ENCODE data around the gene THAP11. TPM values are rescaled to one million over a fixed set of nuclear protein-coding genes. Genes with fewer than 3 reads are reported as not detected.
A peak's percentile ranks its signal among the peaks of the same experiment; 100 is the strongest.

Gene THAP11
- total RNA-seq, 1 experiment from 2014 or later, result 37.2 TPM

DNA sequence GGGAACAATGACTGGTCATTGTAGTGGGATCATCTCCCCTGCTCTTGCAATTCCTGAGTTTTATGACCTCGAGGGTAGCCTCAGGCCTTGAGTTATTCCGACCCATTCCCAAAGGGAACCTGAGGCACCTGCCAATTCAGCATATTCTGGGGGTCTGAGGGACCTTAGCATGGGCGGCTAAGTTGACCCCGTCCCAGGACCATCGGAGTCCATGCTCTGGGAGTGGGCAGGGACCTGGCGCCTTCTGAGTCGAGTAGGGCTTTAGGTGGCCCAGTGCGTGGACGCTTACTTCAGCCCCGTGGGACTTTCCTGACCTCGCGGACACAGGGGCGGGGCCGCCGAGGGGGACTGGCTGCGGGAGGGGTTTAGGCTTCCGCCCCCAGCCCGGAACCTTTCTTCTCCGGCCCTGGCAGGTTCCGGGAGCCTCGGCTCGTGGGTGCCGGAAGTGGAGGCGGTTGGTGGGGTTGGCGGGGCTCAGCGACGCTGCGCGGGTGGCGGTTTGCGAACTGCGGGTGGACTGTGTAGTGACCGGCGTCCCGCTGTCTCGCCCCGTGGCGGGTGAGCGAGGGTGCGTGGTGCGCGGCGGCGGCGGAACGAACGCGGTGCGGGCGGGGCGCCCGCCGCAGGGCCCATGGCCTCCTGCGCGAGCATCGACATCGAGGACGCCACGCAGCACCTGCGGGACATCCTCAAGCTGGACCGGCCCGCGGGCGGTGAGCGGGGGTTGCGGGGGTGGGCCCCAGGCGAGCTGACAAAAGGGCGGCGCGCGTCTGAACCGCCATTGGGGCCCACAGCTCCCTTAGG is 30.7 kb downstream of the THAP11 start, which contains the start of gene EDC4:
Gene EDC4, plus strand, starts transcription at position 422 of the 804 bp plus-strand sequence. Its CDS starts 210 bp downstream, at position 632.
- peak; percentile 78 for DNase-seq
- peaks cover 21% of the 10 kb centered on the region for H3K36me3 ChIP-seq
- no peaks in the 10 kb centered on the region for H3K27me3 ChIP-seq

DNA sequence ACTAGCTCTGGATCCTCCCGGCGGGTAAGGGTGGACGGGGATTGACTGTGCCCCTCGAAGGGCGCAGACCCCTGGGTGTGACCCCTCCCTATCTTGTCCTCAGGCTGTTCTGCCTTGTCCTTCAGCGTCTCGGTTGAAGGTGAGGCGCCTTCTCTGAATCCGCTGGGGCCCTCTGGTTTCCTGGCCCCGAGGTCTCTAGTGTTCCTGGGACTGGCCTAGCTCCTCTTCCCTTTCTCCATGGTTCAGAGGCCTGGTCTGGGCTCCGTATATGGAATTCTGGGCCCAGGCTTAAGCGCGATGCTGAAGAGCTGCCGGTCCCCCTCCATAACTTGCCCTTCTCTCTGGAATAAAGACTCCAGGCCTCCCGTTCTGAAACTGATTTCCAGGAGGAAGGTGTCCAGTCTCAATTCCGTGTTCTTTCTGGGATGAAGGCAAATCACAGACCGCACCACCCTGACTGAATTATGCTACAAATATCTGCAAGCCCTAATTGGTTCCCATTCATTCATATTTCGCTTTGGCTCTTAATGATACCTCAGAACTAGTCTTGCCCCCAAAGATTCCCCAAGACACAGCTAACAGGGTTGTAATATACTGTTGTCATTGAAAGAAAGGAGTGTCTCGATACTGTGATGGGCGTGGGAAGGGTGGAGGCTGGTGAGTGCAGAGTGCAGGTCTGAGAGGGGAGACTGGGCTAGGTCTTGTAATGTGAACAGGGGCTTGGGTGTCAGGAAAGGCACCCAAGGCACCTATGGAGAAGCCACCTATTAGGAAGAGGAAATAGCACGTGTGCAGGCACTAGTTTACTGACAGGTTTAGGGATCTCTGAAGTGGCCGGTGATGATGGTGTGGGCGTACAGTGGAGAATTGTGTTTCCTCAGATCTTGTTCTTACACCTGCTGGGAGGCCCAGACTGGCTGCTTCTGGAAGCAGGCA is 31.6 kb downstream of the THAP11 start:
- no peak for DNase-seq
- Histone ChIP-seq H3K4me3 (peak overlapping the region; percentile 74), H3K36me3 (peaks cover 17% of the 10 kb centered on the region), H3K27me3 (no peaks in the 10 kb centered on the region), H3K9me3 (no peaks in the 10 kb centered on the region)

More for the DNA sequence above, 30.7 kb downstream of the THAP11 start, which contains the start of gene EDC4:
- Histone ChIP-seq H3K9me3 (no peaks in the 10 kb centered on the region), H3K4me3 (peak within 1 kb of the TSS; percentile 74)

DNA sequence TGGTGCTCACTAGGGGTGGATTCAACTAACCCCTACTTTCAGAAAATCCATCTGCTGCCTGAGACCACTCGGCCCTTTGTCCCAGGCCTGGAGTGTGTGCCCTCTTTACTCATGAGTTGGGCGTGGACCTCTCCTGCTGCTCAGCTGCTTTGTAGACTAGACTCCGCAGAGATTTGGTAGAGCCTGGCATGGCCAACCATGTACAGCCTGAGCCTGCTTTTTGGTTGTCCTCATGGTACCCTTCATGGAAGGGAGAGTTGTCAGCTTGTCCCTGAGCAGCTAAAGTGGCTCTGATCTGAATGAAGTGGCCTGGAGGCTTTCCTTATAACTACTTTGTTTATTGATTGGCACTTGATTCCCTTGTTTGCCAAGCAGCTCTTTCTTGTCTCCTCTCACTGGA is 32.3 kb downstream of the THAP11 start:
- H3K4me3 ChIP-seq, result peak overlapping the region; percentile 74
- H3K9me3 ChIP-seq, result no peaks in the 10 kb centered on the region
- no peaks in the 10 kb centered on the region for H3K27me3 ChIP-seq
- peaks cover 14% of the 10 kb centered on the region for H3K36me3 ChIP-seq
- no peak for DNase-seq

DNA sequence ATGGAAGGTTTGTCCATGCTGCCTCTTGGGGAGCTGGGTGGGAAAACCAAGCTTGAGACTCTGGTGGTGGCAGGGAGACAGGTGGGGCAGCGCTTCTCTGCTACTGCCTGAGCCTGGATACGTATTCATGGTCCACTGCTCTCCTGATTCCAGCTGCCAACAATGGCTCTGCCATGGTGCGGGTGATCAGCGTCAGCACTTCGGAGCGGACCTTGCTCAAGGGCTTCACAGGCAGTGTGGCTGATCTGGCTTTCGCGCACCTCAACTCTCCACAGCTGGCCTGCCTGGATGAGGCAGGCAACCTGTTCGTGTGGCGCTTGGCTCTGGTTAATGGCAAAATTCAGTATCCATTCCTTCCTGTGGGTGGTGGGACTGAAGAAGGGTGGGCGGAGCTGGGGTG is 34.9 kb downstream of the THAP11 start:
- Histone ChIP-seq H3K36me3 (peaks cover 5% of the 10 kb centered on the region), H3K27me3 (no peaks in the 10 kb centered on the region), H3K9me3 (no peaks in the 10 kb centered on the region), H3K4me3 (no peak overlapping the region)
- no peak for DNase-seq

DNA sequence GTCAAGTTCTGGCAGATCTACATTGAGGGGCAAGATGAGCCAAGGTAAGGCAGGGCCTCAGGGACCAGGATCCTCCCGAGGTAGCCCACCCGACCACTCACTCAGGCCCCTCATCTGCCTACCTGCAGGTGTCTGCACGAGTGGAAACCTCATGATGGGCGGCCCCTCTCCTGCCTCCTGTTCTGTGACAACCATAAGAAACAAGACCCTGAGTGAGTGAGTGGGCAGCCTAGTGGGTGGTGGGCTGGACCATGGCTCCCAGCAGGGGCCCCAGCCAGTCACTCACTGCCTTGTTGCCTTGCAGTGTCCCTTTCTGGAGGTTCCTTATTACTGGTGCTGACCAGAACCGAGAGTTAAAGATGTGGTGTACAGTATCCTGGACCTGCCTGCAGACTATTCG is 36.1 kb downstream of the THAP11 start:
- Histone ChIP-seq H3K36me3 (peaks cover 5% of the 10 kb centered on the region), H3K4me3 (no peak overlapping the region), H3K27me3 (no peaks in the 10 kb centered on the region)

DNA sequence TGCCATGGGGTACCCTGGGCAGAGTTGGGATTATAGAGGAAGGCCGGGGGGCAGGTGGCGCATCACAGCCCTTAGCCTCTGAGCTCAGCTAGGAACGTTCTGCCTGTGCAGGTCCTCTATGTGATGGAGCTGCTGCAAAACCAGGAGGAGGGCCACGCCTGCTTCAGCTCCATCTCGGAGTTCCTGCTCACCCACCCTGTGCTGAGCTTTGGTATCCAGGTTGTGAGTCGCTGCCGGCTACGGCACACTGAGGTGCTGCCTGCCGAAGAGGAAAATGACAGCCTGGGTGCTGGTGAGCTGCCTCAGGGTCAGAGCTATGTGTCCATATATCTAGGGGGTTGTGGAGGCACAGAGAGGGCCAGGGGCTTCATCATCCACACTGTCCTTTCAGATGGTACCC is 36.7 kb downstream of the THAP11 start:
- H3K4me3 ChIP-seq, result no peak overlapping the region
- no peak for DNase-seq
- H3K9me3 ChIP-seq, result no peaks in the 10 kb centered on the region
- no peaks in the 10 kb centered on the region for H3K27me3 ChIP-seq
- H3K36me3 ChIP-seq, result peaks cover 10% of the 10 kb centered on the region

More for the DNA sequence above, 36.1 kb downstream of the THAP11 start:
- DNase-seq, result no peak
- no peaks in the 10 kb centered on the region for H3K9me3 ChIP-seq

DNA sequence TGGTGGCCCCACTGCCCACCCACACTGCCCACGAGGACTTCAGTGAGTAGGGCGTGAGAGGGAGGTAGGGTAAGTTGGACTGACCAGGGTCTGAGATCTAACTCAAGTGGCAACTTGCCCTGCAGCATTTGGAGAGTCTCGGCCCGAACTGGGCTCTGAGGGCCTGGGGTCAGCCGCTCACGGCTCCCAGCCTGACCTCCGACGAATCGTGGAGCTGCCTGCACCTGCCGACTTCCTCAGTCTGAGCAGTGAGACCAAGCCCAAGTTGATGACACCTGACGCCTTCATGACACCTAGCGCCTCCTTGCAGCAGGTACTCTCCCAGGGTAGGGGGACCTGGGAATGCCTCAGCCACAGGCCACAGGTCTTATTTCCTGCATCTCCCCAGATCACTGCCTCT is 37.3 kb downstream of the THAP11 start:
- no peaks in the 10 kb centered on the region for H3K9me3 ChIP-seq
- H3K36me3 ChIP-seq, result peaks cover 12% of the 10 kb centered on the region
- H3K27me3 ChIP-seq, result no peaks in the 10 kb centered on the region
- no peak overlapping the region for H3K4me3 ChIP-seq
- DNase-seq, result no peak

DNA sequence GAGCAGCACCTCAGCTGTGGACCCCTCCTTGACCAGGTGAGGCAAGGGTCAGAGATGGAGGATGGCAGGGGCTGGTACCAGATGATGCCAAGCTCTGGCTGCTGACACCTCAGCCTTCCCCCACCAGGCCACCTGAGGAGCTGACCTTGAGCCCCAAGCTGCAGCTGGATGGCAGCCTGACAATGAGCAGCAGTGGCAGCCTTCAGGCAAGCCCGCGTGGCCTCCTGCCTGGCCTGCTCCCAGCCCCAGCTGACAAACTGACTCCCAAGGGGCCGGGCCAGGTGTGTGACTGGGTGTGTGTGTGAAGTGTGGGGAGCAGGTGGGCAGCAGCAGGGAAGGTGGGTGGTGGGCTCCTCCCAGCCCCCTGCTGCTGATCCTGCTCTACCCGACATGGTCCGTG is 37.8 kb downstream of the THAP11 start:
- Histone ChIP-seq H3K4me3 (no peak overlapping the region), H3K27me3 (no peaks in the 10 kb centered on the region), H3K36me3 (peaks cover 15% of the 10 kb centered on the region), H3K9me3 (no peaks in the 10 kb centered on the region)
- DNase-seq, result no peak

DNA sequence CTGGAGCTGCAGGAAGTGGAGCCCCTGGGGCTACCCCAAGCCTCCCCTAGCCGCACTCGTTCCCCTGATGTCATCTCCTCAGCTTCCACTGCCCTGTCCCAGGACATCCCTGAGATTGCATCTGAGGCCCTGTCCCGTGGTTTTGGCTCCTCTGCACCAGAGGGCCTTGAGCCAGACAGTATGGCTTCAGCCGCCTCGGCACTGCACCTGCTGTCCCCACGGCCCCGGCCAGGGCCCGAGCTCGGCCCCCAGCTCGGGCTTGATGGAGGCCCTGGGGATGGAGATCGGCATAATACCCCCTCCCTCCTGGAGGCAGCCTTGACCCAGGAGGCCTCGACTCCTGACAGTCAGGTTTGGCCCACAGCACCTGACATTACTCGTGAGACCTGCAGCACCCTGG is 38.5 kb downstream of the THAP11 start:
- no peaks in the 10 kb centered on the region for H3K27me3 ChIP-seq
- H3K4me3 ChIP-seq, result no peak overlapping the region
- DNase-seq, result no peak
- H3K9me3 ChIP-seq, result no peaks in the 10 kb centered on the region
- H3K36me3 ChIP-seq, result peaks cover 15% of the 10 kb centered on the region

DNA sequence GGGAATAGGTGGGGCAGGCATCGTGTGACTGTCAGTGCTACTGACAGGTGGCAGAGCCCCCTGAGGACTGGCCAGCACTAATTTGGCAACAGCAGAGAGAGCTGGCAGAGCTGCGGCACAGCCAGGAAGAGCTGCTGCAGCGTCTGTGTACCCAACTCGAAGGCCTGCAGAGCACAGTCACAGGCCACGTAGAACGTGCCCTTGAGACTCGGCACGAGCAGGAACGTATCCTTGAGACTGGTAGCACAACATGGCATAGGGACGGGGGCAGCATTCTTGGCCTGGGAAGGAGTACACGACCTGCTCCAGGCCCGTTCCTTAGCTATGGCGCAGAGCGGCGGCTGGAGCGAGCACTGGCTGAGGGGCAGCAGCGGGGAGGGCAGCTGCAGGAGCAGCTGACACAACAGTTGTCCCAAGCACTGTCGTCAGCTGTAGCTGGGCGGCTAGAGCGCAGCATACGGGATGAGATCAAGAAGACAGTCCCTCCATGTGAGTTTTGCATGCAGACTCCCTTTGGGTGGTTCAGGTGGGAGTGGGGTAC is 39.6 kb downstream of the THAP11 start:
- DNase-seq, result no peak
- Histone ChIP-seq H3K9me3 (no peaks in the 10 kb centered on the region), H3K36me3 (peaks cover 15% of the 10 kb centered on the region), H3K27me3 (no peaks in the 10 kb centered on the region), H3K4me3 (no peak overlapping the region)

DNA sequence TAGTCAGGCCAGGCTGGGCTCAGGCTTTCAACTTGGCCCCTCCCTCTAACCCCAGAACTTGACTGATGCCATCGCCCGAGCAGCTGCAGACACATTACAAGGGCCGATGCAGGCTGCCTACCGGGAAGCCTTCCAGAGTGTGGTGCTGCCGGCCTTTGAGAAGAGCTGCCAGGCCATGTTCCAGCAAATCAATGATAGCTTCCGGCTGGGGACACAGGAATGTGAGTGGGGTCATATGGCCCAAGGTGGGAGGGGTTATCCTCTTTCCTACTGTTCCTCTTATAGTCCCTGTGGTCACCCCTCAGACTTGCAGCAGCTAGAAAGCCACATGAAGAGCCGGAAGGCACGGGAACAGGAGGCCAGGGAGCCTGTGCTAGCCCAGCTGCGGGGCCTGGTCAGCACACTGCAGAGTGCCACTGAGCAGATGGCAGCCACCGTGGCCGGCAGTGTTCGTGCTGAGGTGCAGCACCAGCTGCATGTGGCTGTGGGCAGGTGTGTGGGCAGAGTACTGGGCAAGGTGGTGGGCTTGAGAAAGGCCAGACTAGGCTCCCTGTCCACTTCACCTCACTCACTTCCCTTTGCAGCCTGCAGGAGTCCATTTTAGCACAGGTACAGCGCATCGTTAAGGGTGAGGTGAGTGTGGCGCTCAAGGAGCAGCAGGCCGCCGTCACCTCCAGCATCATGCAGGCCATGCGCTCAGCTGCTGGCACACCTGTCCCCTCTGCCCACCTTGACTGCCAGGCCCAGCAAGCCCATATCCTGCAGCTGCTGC is 40.4 kb downstream of the THAP11 start:
- Histone ChIP-seq H3K27me3 (no peaks in the 10 kb centered on the region), H3K9me3 (no peaks in the 10 kb centered on the region), H3K36me3 (peaks cover 15% of the 10 kb centered on the region), H3K4me3 (no peak overlapping the region)
- no peak for DNase-seq

DNA sequence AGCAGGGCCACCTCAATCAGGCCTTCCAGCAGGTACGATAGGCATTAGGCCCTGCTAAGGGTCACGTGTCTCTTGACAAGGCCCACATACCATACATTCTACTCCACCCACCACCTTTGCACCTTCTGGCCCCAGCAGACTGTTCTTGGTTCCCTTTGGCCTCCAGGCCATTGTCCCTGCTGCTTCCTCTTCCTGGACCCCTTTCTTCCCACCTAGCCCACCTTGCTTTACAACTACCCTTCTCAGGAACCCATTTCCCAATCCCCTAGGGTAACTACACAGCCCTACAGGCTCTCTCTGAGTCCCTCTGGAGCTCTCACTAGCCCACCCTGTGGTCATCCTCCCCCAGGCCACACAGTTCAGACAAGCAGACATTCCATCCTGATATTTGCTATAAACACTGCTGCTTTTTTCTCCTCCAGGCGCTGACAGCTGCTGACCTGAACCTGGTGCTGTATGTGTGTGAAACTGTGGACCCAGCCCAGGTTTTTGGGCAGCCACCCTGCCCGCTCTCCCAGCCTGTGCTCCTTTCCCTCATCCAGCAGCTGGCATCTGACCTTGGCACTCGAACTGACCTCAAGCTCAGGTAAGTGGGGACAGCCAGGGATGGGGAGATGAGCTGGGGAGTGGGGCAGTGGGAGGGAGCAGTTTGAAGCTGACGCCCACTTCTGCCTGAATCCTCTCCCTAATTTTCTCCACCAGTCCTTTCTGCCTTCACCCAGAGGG is 41.2 kb downstream of the THAP11 start:
- peaks cover 13% of the 10 kb centered on the region for H3K36me3 ChIP-seq
- H3K9me3 ChIP-seq, result no peaks in the 10 kb centered on the region
- H3K27me3 ChIP-seq, result no peaks in the 10 kb centered on the region
- no peak overlapping the region for H3K4me3 ChIP-seq
- DNase-seq, result no peak

DNA sequence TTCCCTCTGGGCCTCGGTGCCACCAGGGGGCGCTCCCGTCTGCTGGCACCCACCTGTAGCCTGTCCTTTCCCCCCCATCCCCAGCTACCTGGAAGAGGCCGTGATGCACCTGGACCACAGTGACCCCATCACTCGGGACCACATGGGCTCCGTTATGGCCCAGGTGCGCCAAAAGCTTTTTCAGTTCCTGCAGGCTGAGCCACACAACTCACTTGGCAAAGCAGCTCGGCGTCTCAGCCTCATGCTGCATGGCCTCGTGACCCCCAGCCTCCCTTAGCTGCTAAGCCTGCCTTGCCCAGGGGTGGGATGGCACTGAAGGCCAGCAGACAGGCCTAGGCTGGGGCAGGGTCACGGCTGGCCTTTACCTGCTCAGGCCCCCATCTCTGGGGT is 41.7 kb downstream of the THAP11 start:
- DNase-seq, result peak; percentile 18
- Histone ChIP-seq H3K9me3 (no peaks in the 10 kb centered on the region), H3K36me3 (peaks cover 12% of the 10 kb centered on the region), H3K27me3 (no peaks in the 10 kb centered on the region), H3K4me3 (no peak overlapping the region)

DNA sequence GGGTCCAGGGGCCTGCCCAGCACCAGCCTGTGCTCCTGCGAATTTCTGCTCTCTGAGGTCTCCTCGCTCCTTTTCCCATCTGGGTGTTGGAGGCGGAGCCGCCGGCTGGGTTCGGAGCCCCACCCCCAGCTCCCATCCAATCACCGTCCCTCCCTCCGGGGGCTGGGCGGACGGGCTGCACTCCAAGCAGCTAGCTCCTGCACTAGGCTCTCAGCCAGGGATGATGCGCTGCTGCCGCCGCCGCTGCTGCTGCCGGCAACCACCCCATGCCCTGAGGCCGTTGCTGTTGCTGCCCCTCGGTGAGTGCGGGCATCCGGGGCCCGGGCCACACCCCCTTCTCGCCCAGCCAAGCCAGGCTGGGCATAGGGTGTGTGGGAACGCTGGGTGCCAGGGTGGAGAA is 42.6 kb downstream of the THAP11 start, which contains the start of gene NRN1L:
Gene NRN1L, plus strand, starts transcription at position 202 of the 400 bp plus-strand sequence. Its CDS starts 19 bp downstream, at position 221.
- H3K9me3 ChIP-seq, result no peaks in the 10 kb centered on the region
- H3K36me3 ChIP-seq, result peaks cover 10% of the 10 kb centered on the region
- no peak for DNase-seq
- no peaks in the 10 kb centered on the region for H3K27me3 ChIP-seq
- no peak within 1 kb of the TSS for H3K4me3 ChIP-seq

DNA sequence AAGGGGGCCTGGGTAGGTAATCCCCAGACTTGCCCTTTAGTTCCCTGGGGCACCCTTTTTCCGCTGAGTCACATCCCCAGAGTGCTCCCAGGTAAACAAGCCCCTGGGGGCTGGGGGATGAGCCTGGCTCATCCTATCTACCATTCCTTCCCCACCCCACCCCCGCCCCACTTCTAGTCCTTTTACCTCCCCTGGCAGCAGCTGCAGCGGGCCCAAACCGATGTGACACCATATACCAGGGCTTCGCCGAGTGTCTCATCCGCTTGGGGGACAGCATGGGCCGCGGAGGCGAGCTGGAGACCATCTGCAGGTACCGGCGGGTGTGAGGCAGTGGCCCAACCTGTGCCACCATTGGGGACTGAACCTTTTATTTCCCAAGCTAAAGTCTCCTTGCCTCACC is 43.4 kb downstream of the THAP11 start:
- Histone ChIP-seq H3K36me3 (peaks cover 10% of the 10 kb centered on the region), H3K4me3 (no peak overlapping the region), H3K9me3 (no peaks in the 10 kb centered on the region), H3K27me3 (no peaks in the 10 kb centered on the region)
- no peak for DNase-seq

DNA sequence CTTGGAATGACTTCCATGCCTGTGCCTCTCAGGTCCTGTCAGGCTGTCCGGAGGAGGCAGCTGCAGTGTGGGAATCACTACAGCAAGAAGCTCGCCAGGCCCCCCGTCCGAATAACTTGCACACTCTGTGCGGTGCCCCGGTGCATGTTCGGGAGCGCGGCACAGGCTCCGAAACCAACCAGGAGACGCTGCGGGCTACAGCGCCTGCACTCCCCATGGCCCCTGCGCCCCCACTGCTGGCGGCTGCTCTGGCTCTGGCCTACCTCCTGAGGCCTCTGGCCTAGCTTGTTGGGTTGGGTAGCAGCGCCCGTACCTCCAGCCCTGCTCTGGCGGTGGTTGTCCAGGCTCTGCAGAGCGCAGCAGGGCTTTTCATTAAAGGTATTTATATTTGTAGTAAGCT is 43.9 kb downstream of the THAP11 start:
- no peaks in the 10 kb centered on the region for H3K27me3 ChIP-seq
- no peaks in the 10 kb centered on the region for H3K9me3 ChIP-seq
- H3K4me3 ChIP-seq, result no peak overlapping the region
- no peak for DNase-seq
- H3K36me3 ChIP-seq, result peaks cover 10% of the 10 kb centered on the region
